GM18511 (cell line): Measurements from ENCODE around the gene KMT2C.

Experiments
- ATAC-seq: cut with Tn5 transposase; IDR thresholded peaks from one replicate; pipeline ENCODE4 v1.9.1; 2021; ENCODE audit warnings: mild to moderate bottlenecking, moderate library complexity; ENCODE audit not compliant: unreplicated experiment

The KMT2C gene

GRCh38 chr7:152148706-152149105 is 287.1 kb downstream of the KMT2C start:
- ATAC-seq, result no peak

- no peak for ATAC-seq
Observed at GRCh38 chr7:152145853-152146466, 289.8 kb downstream of the KMT2C start.

GRCh38 chr7:152144557-152145245 is 291.1 kb downstream of the KMT2C start:
- no peak for ATAC-seq

GRCh38 chr7:152142976-152143595 is 292.7 kb downstream of the KMT2C start:
- no peak for ATAC-seq

- no peak for ATAC-seq
Observed at GRCh38 chr7:152140560-152140959, 295.2 kb downstream of the KMT2C start.

GRCh38 chr7:152140067-152140466 is 295.7 kb downstream of the KMT2C start:
- no peak for ATAC-seq

- ATAC-seq, result no peak
Observed at GRCh38 chr7:152137476-152138025, 298.3 kb downstream of the KMT2C start.

- ATAC-seq, result no peak
Observed at GRCh38 chr7:152136686-152137085, 299.1 kb downstream of the KMT2C start.

- no peak for ATAC-seq
Observed at GRCh38 chr7:152133804-152134203, 302.0 kb downstream of the KMT2C start.

- no peak for ATAC-seq
Observed at GRCh38 chr7:152132812-152133211, 303.0 kb downstream of the KMT2C start.

- no peak for ATAC-seq
Observed at GRCh38 chr7:152131981-152132494, 303.8 kb downstream of the KMT2C start.

- ATAC-seq, result no peak
Observed at GRCh38 chr7:152130658-152131590, 304.9 kb downstream of the KMT2C start.

GRCh38 chr7:152129682-152130081 is 306.1 kb downstream of the KMT2C start:
- ATAC-seq, result no peak

- ATAC-seq, result no peak
Observed at GRCh38 chr7:152128741-152129461, 306.9 kb downstream of the KMT2C start.

- no peak for ATAC-seq
Observed at GRCh38 chr7:152128252-152128651, 307.6 kb downstream of the KMT2C start.

GRCh38 chr7:152127229-152127628 is 308.6 kb downstream of the KMT2C start:
- no peak for ATAC-seq

- no peak for ATAC-seq
Observed at GRCh38 chr7:152126741-152127140, 309.1 kb downstream of the KMT2C start.

GRCh38 chr7:152122540-152122939 is 313.3 kb downstream of the KMT2C start:
- ATAC-seq, result no peak

- ATAC-seq, result no peak
Observed at GRCh38 chr7:152121432-152121831, 314.4 kb downstream of the KMT2C start.

- no peak for ATAC-seq
Observed at GRCh38 chr7:152120776-152121175, 315.0 kb downstream of the KMT2C start.
